SK-N-SH treated with all-trans-retinoic acid at 6 μM for 48 hours (cell line): Measurements from ENCODE around the gene SNCG.

ENCODE experiments used
- PATZ1 ChIP-seq: fragments of 250-450 bp; sonication (Bioruptor Pico); IDR thresholded peaks from 2 replicates; pipeline ENCODE4 v1.8.0; 2020; ENCODE audit warnings: mild to moderate bottlenecking, moderate library complexity, borderline replicate concordance
- ZC3H10 ChIP-seq: fragments of 250-450 bp; sonication (Bioruptor Pico); IDR thresholded peaks from 2 replicates; pipeline ENCODE4 v1.5.1; 2021; ENCODE audit warnings: mild to moderate bottlenecking, moderate library complexity

- TF ChIP-seq ZC3H10 (CRISPR knock-in tag) (no peak), PATZ1 (CRISPR knock-in tag) (no peak)
Observed at GRCh38 chr10:86968994-86969355, 10.6 kb downstream of the SNCG start.
